Trophoblast cell (in vitro differentiated cells and primary cell): Measurements from ENCODE around the gene PMP22.
"Not testable (repeated sequence)": the region's sequence is repeated elsewhere in the genome, so short reads cannot be mapped to it uniquely, and the experiment has no call there.

Source experiments
- DNase-seq, 2 donors: peaks; one replicate each; pipeline ENCODE4 v3.0.0-alpha.2; 2016
- H2AFZ ChIP-seq: 2 replicates; pipeline ENCODE4 v1.6.1; 2013; ENCODE audit warnings: low read length, moderate library complexity, mild to moderate bottlenecking; ENCODE audit not compliant: insufficient read depth, poor library complexity
- H2AK5ac ChIP-seq: 2 replicates; pipeline ENCODE4 v1.6.1; 2013; ENCODE audit warnings: mild to moderate bottlenecking, low read length
- H2BK120ac ChIP-seq: 2 replicates; pipeline ENCODE4 v1.6.1; 2013; ENCODE audit warnings: low read length, mild to moderate bottlenecking, moderate library complexity; ENCODE audit not compliant: insufficient read depth, poor library complexity
- H2BK12ac ChIP-seq: 2 replicates; pipeline ENCODE4 v1.6.1; 2013; ENCODE audit warnings: mild to moderate bottlenecking, low read length, moderate library complexity
- H2BK5ac ChIP-seq: 2 replicates; pipeline ENCODE4 v1.6.1; 2013; ENCODE audit warnings: low read length, low read depth, moderate library complexity, mild to moderate bottlenecking; ENCODE audit not compliant: poor library complexity
- H3K14ac ChIP-seq: 2 replicates; pipeline ENCODE4 v1.6.1; 2013; ENCODE audit warnings: mild to moderate bottlenecking, low read length
- H3K18ac ChIP-seq: 2 replicates; pipeline ENCODE4 v1.6.1; 2013; ENCODE audit warnings: mild to moderate bottlenecking, low read length
- H3K23ac ChIP-seq: 2 replicates; pipeline ENCODE4 v1.6.1; 2013; ENCODE audit warnings: low read length
- H3K27ac ChIP-seq: 2 replicates; pipeline ENCODE4 v1.5.1; 2013; ENCODE audit warnings: low read depth, mild to moderate bottlenecking, inconsistent platforms, low read length, moderate library complexity
- H3K27me3 ChIP-seq: 2 replicates; pipeline ENCODE4 v1.6.1; 2013; ENCODE audit warnings: inconsistent platforms, mild to moderate bottlenecking, low read length, moderate library complexity; ENCODE audit not compliant: insufficient read depth
- H3K36me3 ChIP-seq, 2 experiments: 1 replicate in 1 of 2; 2 replicates in 1 of 2; pipeline ENCODE4 v1.6.1; 2013; ENCODE audit warnings: low read length in 2 of 2, mild to moderate bottlenecking in 2 of 2, moderate library complexity in 1 of 2; ENCODE audit not compliant: insufficient read depth in 2 of 2, control insufficient read depth in 1 of 2
- H3K4ac ChIP-seq: 2 replicates; pipeline ENCODE4 v1.6.1; 2013; ENCODE audit warnings: low read depth, mild to moderate bottlenecking, low read length, moderate library complexity
- H3K4me1 ChIP-seq, 2 experiments: 1 replicate in 1 of 2; 2 replicates in 1 of 2; pipeline ENCODE4 v1.6.1; 2013; ENCODE audit warnings: low read length in 2 of 2, mild to moderate bottlenecking in 2 of 2, moderate library complexity in 1 of 2; ENCODE audit not compliant: insufficient read depth in 2 of 2, control insufficient read depth in 1 of 2
- H3K4me2 ChIP-seq: 2 replicates; pipeline ENCODE4 v1.6.1; 2013; ENCODE audit warnings: inconsistent platforms, mild to moderate bottlenecking, low read length, moderate library complexity
- H3K4me3 ChIP-seq: 2 replicates; pipeline ENCODE4 v1.5.1; 2013; ENCODE audit warnings: mild to moderate bottlenecking, low read depth, low read length, inconsistent platforms
- H3K79me1 ChIP-seq: one replicate; pipeline ENCODE4 v1.6.1; 2013; ENCODE audit warnings: low read length
- H3K79me2 ChIP-seq: 2 replicates; pipeline ENCODE4 v1.6.1; 2013; ENCODE audit warnings: low read length, mild to moderate bottlenecking; ENCODE audit not compliant: control insufficient read depth, insufficient read depth, poor library complexity
- H3K9ac ChIP-seq: 2 replicates; pipeline ENCODE4 v1.6.1; 2013; ENCODE audit warnings: mild to moderate bottlenecking, low read length
- H3K9me3 ChIP-seq: 2 replicates; pipeline ENCODE4 v1.6.1; 2013; ENCODE audit warnings: low read depth, mild to moderate bottlenecking, control low read depth, inconsistent platforms, low read length; ENCODE audit not compliant: insufficient read depth
- H4K12ac ChIP-seq: 2 replicates; pipeline ENCODE4 v1.6.1; 2013; ENCODE audit warnings: low read depth, mild to moderate bottlenecking, low read length, moderate library complexity
- H4K8ac ChIP-seq: 2 replicates; pipeline ENCODE4 v1.6.1; 2013; ENCODE audit warnings: low read depth, mild to moderate bottlenecking, low read length, moderate library complexity
- H4K91ac ChIP-seq: one replicate; pipeline ENCODE4 v1.6.1; 2013; ENCODE audit warnings: low read depth, mild to moderate bottlenecking, low read length, moderate library complexity
- WGBS: extraction: QIAGEN DNeasy Blood & Tissue Kit; methylation state at CpG from one replicate; pipeline ENCODE4 v1.1.7; 2013; ENCODE audit warnings: missing lambda C conversion rate; ENCODE audit not compliant: insufficient read length, insufficient coverage; ENCODE audit errors: extremely low coverage; 5-methylcytosine and 5-hydroxymethylcytosine counted together

Gene PMP22

GRCh38 chr17:15213381-15214087 lies 51.6 kb downstream of the PMP22 start:
- Histone ChIP-seq H3K4me2 (no peak overlapping the region), H4K12ac (no peak overlapping the region), H3K36me3 (no peaks in the 10 kb centered on the region), H4K8ac (no peak overlapping the region), H3K79me1 (no peaks in the 10 kb centered on the region), H3K27me3 (no peaks in the 10 kb centered on the region), H3K14ac (no peak overlapping the region), H2AFZ (no peak overlapping the region), H2BK12ac (no peak overlapping the region), H2AK5ac (no peak overlapping the region), H3K4ac (no peak overlapping the region), H3K18ac (no peak overlapping the region), H3K79me2 (no peaks in the 10 kb centered on the region), H4K91ac (no peak overlapping the region), H3K9ac (no peak overlapping the region), H3K9me3 (no peaks in the 10 kb centered on the region), H3K4me1 (peaks cover 0 to 2% of the 10 kb centered on the region in 2 experiments), H3K27ac (no peak overlapping the region), H2BK120ac (no peak overlapping the region), H2BK5ac (no peak overlapping the region), H3K4me3 (no peak overlapping the region), H3K23ac (no peak overlapping the region)
- peak in 1 of 2 donors; percentile 40 for DNase-seq
- WGBS: no CpG with 5 or more reads among the region's 5 CpGs

- Histone ChIP-seq H4K12ac (no peak overlapping the region), H3K18ac (no peak overlapping the region), H2AK5ac (no peak overlapping the region), H3K4me3 (no peak overlapping the region), H3K14ac (no peak overlapping the region), H4K91ac (no peak overlapping the region), H3K9ac (no peak overlapping the region), H4K8ac (no peak overlapping the region), H2AFZ (no peak overlapping the region), H3K4ac (no peak overlapping the region), H2BK12ac (no peak overlapping the region), H2BK5ac (no peak overlapping the region), H3K36me3 (no peaks in the 10 kb centered on the region), H3K27me3 (no peaks in the 10 kb centered on the region), H3K23ac (no peak overlapping the region), H3K27ac (no peak overlapping the region), H3K79me1 (no peaks in the 10 kb centered on the region), H2BK120ac (no peak overlapping the region), H3K4me1 (no peaks in the 10 kb centered on the region), H3K9me3 (no peaks in the 10 kb centered on the region), H3K79me2 (no peaks in the 10 kb centered on the region), H3K4me2 (no peak overlapping the region)
- no peak for DNase-seq
- WGBS: no CpG with 5 or more reads among the region's 1 CpG
Observed at GRCh38 chr17:15210247-15210646, 54.9 kb downstream of the PMP22 start.

GRCh38 chr17:15203062-15203461 lies 62.1 kb downstream of the PMP22 start:
- no CpG with 5 or more reads among the region's 2 CpGs for WGBS
- H3K23ac ChIP-seq, H3K79me2 ChIP-seq, H2AFZ ChIP-seq, H3K27ac ChIP-seq, DNase-seq, H2AK5ac ChIP-seq, H2BK120ac ChIP-seq, H3K4me3 ChIP-seq, H3K18ac ChIP-seq, H3K4me2 ChIP-seq, H2BK5ac ChIP-seq, H3K79me1 ChIP-seq, H3K36me3 ChIP-seq, H3K4ac ChIP-seq, H3K4me1 ChIP-seq, H4K8ac ChIP-seq, H3K27me3 ChIP-seq, H3K9ac ChIP-seq, H3K14ac ChIP-seq, H3K9me3 ChIP-seq, H4K12ac ChIP-seq, H4K91ac ChIP-seq, H2BK12ac ChIP-seq: not testable (repeated sequence)

- not testable (repeated sequence) for H3K14ac ChIP-seq, H3K4me2 ChIP-seq, H3K18ac ChIP-seq, H3K27me3 ChIP-seq, H2AFZ ChIP-seq, H3K23ac ChIP-seq, H2BK12ac ChIP-seq, H3K79me1 ChIP-seq, H3K36me3 ChIP-seq, H3K4ac ChIP-seq, H3K79me2 ChIP-seq, H3K4me1 ChIP-seq, H4K91ac ChIP-seq, H2BK5ac ChIP-seq, H4K12ac ChIP-seq, DNase-seq, H2BK120ac ChIP-seq, H3K4me3 ChIP-seq, H2AK5ac ChIP-seq, H3K9me3 ChIP-seq, H3K9ac ChIP-seq, H4K8ac ChIP-seq, H3K27ac ChIP-seq
- WGBS: no CpG with 5 or more reads among the region's 2 CpGs
Observed at GRCh38 chr17:15200574-15200973, 64.6 kb downstream of the PMP22 start.
